ENCODE data around the gene NCSTN.

NCSTN gene

GRCh38 chr1:160342953-160343869 lies at the start of gene NCSTN, which contains the start of gene COPA:
Gene NCSTN (plus strand): TSS chr1:160343383. CDS start chr1:160343397, 14 bp downstream.
Gene COPA (minus strand): TSS chr1:160343250. CDS start chr1:160343170, 80 bp downstream.
- peak; percentile 77 to 88 for DNase-seq

GRCh38 chr1:160296036-160296435 lies 47.1 kb upstream of the NCSTN start:
- DNase-seq, result no peak

GRCh38 chr1:160300173-160300572 lies 43.0 kb upstream of the NCSTN start:
- no peak for DNase-seq

- DNase-seq, result no peak
Observed at GRCh38 chr1:160307118-160307791, 35.9 kb upstream of the NCSTN start.

DNA sequence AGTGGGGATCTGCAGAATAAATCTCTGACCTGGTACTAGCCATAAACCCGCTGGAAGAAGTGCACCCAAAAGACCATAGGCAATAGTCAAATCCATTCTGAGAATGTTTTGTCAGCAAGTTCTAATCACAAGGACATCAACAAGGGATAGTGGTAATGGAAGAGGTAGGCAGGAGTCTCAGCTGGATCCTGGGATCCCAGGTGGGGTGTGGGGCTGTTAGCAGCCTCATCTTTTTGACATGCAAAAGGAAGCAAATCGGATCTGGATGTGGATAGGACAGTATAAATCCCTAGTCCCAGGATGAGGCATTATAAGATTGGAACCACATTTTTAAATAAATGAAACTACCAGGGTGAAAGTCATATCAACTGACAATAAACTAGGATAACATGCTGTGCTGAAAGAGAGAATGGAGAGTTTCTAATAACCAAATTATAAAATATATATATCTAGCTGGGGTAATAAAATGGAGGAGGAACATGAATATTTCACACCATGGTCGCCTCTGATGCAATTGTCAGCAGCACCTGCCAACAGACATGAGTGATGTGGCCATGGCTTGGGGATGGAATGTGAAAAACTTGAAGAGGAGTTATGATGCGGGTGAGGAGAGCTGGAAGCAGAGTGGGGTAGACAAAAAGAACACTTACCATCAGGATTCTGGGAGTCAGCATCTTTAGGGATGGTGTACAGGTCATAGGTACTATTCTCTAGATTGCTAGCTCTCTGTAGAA lies 34.6 kb upstream of the NCSTN start:
- DNase-seq, result no peak

GRCh38 chr1:160309185-160309557 lies 34.0 kb upstream of the NCSTN start:
- DNase-seq, result no peak

DNA sequence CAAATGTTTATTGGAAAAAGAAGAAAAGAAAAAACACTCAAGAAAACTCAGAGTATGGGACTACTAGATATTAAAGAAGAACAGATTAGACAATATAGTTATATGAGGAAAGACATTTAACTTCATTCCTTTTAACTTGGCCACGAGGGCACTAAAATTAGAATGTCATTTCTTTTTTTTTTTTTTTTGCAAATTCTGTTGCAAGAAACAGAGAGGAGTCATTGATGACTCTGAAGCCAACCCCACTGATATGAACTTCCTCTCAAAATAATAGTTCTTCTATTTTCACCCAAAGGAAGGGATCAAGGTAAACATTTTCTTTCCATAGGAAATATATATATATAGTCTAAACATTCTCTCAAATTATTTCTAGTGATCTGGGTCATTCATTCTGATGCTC lies 33.6 kb upstream of the NCSTN start:
- no peak for DNase-seq

DNA sequence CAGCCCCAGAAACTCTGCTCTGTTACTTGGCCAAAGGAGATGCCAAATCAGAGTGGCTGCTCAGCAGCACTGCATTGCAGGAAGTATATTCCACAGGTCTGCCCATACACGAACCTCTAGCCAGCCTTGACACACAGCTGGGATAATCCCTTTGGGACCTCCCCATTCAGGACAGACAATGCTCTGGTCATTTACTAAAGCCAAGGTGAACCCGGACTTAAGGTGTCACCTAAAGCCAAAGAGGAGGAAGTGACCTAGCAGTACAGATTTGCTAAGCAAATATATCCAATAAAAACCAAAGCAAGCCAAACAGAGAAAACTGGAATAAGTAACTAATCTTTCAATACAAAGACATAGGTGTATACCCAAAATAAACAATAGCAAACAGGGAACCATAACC lies 27.8 kb upstream of the NCSTN start:
- no peak for DNase-seq

GRCh38 chr1:160322831-160323230 lies 20.4 kb upstream of the NCSTN start:
- DNase-seq, result no peak

DNA sequence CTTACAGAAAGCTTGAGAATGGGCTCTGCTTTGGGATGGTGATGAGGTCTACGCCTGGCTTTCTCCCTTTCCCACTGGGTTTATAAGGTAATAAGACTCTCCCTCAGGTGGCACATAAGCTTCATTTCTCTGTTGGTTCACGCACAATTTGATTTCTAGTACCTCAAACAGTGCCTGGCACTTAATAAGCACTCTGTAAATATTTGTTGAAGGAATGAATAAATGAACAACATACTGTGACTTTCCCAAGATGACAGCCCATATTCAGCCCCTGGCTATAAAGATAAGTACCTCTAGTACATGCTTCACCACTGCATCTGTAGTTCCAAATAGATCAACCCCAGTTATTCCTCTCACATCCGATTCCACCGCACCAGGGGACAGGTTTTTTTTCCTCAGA lies 17.9 kb upstream of the NCSTN start:
- no peak for DNase-seq

DNA sequence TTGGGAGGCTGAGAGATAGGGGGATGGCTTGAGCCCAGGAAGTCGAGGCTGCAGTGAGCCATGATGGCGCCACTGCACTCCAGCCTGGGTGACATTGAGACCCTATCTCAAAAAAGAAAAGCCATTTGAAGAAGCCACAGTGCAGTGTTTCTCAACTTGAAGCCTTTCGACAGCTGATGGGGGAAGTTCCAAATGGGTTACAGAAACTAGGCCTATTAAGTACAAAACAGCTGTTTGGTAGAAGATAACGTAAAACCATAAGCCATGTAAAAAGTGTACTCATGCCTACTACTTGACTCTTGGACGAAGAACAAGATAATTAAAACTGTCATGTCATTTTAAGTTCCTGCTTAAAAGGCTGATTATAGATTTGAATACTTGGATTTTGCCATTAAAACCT lies 16.8 kb upstream of the NCSTN start:
- DNase-seq, result no peak

- DNase-seq, result no peak
Observed at GRCh38 chr1:160328184-160328583, 15.0 kb upstream of the NCSTN start.

GRCh38 chr1:160330119-160330518 lies 13.1 kb upstream of the NCSTN start:
- no peak for DNase-seq

DNA sequence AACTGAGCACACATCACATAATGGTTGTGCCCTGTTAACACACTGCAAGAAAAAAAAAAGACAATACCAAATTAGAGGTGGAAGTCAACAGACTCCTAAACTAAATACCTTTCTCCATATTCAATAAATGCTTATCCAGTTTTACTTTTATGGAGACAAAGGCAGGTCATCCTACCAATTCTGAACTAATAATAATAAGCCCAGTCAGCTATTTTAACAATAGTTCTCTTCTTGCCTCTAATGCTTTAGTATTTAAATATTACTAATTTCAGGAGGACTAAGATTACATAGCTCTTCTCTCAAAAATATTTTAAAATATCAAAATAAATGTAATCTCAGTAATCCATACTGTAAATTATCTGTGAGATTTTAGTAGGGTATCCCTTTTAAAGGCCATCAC lies 10.7 kb upstream of the NCSTN start:
- DNase-seq, result no peak

DNA sequence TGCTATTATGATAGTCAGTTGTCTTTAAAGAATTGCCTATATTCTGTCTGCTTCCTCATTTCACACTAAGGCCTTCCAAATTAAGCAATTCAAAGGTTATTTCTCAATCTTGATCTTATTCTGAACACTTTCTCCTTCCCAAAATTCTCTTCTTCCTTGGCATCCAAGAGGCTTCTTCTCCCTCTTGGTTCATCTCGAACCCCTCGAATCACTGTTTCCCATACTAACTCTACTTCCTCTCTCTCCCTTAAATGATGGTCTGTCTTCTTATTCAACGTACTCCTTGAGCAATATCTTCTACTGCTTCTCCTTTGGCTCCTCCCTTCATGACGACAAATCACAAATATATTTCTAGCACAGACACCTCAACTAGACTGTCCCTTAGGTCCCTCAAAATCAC lies 4.6 kb upstream of the NCSTN start:
- no peak for DNase-seq

DNA sequence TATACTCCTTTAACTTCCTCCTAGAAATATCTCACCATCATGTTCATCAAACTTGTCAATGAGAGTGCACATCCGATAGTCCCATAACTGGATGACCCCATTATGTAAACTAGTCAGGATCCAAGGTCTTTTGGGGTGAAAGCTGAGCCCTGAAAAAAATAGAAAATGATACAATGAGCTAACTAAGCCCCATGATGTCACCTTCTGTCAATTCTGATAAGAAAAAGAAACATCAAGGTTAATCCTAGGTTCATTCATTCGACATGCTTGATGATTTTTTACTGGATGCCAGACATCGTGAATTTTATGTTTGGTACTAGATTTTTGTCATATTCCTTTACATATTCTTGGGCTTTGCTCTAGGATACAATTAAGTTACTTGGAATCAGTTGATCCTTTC lies 3.0 kb upstream of the NCSTN start:
- DNase-seq, result no peak

- DNase-seq, result no peak
Observed at GRCh38 chr1:160340866-160341265, 2.3 kb upstream of the NCSTN start.

DNA sequence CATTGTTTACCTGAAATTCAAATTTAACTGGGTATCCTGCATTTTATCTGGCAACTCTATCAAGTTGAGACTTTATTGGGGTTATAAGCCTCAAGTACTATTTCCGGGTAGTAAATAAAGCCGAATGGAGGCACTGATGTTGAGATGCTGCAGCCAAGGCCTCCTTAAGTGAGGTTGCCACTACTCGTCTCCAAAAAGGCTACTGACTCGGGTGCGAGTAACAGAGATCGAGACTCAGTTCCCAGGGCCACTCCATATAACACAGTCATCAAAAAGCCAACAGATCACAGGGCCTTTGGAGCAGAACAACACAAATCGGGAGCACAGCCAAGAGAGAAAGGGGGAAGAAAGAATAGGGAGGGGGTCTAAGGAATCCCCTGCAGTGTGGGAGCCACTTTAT lies 657 bp upstream of the NCSTN start:
- no peak for DNase-seq

DNA sequence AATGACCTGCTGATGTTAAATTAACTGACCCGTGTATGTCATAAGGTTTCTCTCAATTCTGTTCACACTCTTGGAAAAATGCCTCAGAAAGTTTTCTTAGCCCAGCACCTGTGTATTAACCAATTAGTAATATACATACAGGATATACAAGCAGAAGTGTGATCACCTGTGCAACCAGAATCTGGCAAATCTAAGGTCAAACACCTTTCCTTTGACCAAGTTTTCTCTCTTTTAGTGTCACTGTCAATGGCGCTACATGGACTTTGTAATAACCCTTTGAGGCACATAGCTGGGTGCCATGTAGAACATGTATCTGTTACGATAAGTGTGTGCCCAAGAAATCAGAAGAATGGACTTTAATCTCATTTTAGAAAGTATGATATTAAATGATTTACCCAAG lies 1.1 kb downstream of the NCSTN start:
- no peak for DNase-seq

DNA sequence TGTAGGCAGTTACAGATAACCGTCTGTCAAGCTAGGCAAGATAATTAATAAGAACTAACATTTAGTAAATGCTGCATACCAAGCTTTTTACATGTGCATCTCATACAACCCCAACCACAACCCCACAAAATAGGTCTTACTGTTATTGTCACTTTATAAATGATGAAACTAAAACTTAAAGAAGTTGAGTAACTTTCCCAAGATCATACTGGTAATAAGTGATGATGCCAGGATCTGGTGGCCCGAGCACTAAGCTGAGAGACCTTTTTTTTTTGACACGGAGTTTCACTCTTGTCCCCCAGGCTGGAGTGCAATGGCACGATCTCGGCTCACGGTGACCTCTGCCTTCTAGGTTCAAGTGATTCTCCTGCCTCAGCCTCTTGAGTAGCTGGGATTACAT lies 1.8 kb downstream of the NCSTN start:
- no peak for DNase-seq

GRCh38 chr1:160346463-160346862 lies 3.3 kb downstream of the NCSTN start:
- no peak for DNase-seq

- no peak for DNase-seq
Observed at GRCh38 chr1:160346958-160347357, 3.8 kb downstream of the NCSTN start.

GRCh38 chr1:160351629-160352028 lies 8.4 kb downstream of the NCSTN start:
- no peak for DNase-seq

- DNase-seq, result no peak
Observed at GRCh38 chr1:160352555-160352954, 9.4 kb downstream of the NCSTN start.
